ENCODE measurements around the gene TBC1D22A. TPM values are rescaled to one million over a fixed set of nuclear protein-coding genes. Genes with fewer than 3 reads are reported as not detected.

TBC1D22A gene
- total and polyA plus RNA-seq, 2 experiments from 2014 or later: 9.6 to 13.3 TPM

- TF ChIP-seq EZH2phosphoT487 (IDR thresholded peaks at IDR 0.05; ENCODE audit: unreplicated experiment) (no peak), JUNB (IDR thresholded peaks at IDR 0.05; ENCODE audit: unreplicated experiment) (no peak), NANOG (IDR thresholded peaks at IDR 0.05; ENCODE audit: borderline replicate concordance) (no peak)
Measured at GRCh38 chr22:46968359-46968740, 205.9 kb downstream of the TBC1D22A start (continued).

DNA sequence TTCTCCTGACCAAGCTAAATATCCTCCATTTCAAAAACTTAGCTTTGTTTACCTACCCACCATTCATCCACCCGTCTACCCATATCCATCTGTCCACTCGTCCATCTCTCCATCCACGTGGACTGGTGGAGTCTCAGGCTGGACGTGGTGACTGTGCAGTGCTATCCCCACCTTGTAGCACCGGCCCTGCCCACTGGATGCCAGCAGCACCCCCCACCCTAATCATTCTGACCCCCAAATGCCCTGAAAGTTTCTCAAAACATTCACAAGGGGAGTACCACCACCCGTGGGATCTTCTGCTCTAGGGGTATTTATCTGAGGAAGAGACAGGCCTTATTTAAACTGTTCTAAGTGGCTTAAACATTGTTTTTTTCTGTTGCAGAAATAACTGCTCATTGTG lies 206.4 kb downstream of the TBC1D22A start:
- H3K4me1 ChIP-seq (ENCODE audit: insufficient read depth): no peaks in the 10 kb centered on the region; the same call in 1 of the 2 replicates
- H3F3A ChIP-seq (replicated peaks; ENCODE audit: low read depth): no peaks in the 10 kb centered on the region
- H3K79me2 ChIP-seq (replicated peaks; ENCODE audit: insufficient read depth): peaks cover 11% of the 10 kb centered on the region; the same call in 1 of the 2 replicates
- H3K9me2 ChIP-seq (ENCODE audit: insufficient read depth): no peaks in the 10 kb centered on the region
- TF ChIP-seq JUNB (IDR thresholded peaks at IDR 0.05; ENCODE audit: unreplicated experiment) (no peak), POLR2AphosphoS5 (IDR thresholded peaks at IDR 0.05; ENCODE audit: low read depth) (no peak), EZH2phosphoT487 (IDR thresholded peaks at IDR 0.05; ENCODE audit: unreplicated experiment) (no peak), ZNF114 (CRISPR knock-in tag; IDR thresholded peaks at IDR 0.05) (no peak), EZH2 (IDR thresholded peaks at IDR 0.05; ENCODE audit: low read depth, unreplicated experiment) (no peak), CREB1 (CRISPR knock-in tag; IDR thresholded peaks at IDR 0.05; ENCODE audit: low read depth) (no peak), NANOG (IDR thresholded peaks at IDR 0.05; ENCODE audit: borderline replicate concordance) (no peak), STAT1 (IDR thresholded peaks at IDR 0.05; ENCODE audit: unreplicated experiment) (no peak), ZNF331 (CRISPR knock-in tag; IDR thresholded peaks at IDR 0.05; ENCODE audit: low read depth) (no peak), REST (IDR thresholded peaks at IDR 0.05; ENCODE audit: unreplicated experiment) (no peak)
- TF ChIP-seq, protein P1, sequence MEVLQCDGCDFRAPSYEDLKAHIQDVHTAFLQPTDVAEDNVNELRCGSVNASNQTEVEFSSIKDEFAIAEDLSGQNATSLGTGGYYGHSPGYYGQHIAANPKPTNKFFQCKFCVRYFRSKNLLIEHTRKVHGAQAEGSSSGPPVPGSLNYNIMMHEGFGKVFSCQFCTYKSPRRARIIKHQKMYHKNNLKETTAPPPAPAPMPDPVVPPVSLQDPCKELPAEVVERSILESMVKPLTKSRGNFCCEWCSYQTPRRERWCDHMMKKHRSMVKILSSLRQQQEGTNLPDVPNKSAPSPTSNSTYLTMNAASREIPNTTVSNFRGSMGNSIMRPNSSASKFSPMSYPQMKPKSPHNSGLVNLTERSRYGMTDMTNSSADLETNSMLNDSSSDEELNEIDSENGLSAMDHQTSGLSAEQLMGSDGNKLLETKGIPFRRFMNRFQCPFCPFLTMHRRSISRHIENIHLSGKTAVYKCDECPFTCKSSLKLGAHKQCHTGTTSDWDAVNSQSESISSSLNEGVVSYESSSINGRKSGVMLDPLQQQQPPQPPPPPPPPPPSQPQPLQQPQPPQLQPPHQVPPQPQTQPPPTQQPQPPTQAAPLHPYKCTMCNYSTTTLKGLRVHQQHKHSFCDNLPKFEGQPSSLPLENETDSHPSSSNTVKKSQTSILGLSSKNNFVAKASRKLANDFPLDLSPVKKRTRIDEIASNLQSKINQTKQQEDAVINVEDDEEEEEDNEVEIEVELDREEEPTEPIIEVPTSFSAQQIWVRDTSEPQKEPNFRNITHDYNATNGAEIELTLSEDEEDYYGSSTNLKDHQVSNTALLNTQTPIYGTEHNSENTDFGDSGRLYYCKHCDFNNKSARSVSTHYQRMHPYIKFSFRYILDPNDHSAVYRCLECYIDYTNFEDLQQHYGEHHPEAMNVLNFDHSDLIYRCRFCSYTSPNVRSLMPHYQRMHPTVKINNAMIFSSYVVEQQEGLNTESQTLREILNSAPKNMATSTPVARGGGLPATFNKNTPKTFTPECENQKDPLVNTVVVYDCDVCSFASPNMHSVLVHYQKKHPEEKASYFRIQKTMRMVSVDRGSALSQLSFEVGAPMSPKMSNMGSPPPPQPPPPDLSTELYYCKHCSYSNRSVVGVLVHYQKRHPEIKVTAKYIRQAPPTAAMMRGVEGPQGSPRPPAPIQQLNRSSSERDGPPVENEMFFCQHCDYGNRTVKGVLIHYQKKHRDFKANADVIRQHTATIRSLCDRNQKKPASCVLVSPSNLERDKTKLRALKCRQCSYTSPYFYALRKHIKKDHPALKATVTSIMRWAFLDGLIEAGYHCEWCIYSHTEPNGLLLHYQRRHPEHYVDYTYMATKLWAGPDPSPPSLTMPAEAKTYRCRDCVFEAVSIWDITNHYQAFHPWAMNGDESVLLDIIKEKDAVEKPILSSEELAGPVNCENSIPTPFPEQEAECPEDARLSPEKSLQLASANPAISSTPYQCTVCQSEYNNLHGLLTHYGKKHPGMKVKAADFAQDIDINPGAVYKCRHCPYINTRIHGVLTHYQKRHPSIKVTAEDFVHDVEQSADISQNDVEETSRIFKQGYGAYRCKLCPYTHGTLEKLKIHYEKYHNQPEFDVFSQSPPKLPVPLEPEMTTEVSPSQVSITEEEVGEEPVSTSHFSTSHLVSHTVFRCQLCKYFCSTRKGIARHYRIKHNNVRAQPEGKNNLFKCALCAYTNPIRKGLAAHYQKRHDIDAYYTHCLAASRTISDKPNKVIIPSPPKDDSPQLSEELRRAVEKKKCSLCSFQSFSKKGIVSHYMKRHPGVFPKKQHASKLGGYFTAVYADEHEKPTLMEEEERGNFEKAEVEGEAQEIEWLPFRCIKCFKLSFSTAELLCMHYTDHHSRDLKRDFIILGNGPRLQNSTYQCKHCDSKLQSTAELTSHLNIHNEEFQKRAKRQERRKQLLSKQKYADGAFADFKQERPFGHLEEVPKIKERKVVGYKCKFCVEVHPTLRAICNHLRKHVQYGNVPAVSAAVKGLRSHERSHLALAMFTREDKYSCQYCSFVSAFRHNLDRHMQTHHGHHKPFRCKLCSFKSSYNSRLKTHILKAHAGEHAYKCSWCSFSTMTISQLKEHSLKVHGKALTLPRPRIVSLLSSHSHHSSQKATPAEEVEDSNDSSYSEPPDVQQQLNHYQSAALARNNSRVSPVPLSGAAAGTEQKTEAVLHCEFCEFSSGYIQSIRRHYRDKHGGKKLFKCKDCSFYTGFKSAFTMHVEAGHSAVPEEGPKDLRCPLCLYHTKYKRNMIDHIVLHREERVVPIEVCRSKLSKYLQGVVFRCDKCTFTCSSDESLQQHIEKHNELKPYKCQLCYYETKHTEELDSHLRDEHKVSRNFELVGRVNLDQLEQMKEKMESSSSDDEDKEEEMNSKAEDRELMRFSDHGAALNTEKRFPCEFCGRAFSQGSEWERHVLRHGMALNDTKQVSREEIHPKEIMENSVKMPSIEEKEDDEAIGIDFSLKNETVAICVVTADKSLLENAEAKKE (CRISPR knock-in tag; IDR thresholded peaks at IDR 0.05): no peak
- TF ChIP-seq, protein P2, sequence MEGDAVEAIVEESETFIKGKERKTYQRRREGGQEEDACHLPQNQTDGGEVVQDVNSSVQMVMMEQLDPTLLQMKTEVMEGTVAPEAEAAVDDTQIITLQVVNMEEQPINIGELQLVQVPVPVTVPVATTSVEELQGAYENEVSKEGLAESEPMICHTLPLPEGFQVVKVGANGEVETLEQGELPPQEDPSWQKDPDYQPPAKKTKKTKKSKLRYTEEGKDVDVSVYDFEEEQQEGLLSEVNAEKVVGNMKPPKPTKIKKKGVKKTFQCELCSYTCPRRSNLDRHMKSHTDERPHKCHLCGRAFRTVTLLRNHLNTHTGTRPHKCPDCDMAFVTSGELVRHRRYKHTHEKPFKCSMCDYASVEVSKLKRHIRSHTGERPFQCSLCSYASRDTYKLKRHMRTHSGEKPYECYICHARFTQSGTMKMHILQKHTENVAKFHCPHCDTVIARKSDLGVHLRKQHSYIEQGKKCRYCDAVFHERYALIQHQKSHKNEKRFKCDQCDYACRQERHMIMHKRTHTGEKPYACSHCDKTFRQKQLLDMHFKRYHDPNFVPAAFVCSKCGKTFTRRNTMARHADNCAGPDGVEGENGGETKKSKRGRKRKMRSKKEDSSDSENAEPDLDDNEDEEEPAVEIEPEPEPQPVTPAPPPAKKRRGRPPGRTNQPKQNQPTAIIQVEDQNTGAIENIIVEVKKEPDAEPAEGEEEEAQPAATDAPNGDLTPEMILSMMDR (conservative IDR thresholded peaks at IDR 0.05; ENCODE audit: low read depth in 2 of 2): no peak
- TF ChIP-seq, protein P3, sequence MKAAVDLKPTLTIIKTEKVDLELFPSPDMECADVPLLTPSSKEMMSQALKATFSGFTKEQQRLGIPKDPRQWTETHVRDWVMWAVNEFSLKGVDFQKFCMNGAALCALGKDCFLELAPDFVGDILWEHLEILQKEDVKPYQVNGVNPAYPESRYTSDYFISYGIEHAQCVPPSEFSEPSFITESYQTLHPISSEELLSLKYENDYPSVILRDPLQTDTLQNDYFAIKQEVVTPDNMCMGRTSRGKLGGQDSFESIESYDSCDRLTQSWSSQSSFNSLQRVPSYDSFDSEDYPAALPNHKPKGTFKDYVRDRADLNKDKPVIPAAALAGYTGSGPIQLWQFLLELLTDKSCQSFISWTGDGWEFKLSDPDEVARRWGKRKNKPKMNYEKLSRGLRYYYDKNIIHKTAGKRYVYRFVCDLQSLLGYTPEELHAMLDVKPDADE (IDR thresholded peaks at IDR 0.05): no peak
- DNase-seq (ENCODE audit: low spot score): no peak
- H3K27me3 ChIP-seq (ENCODE audit: insufficient read depth): no peaks in the 10 kb centered on the region
- H3K4me1 Mint-ChIP-seq: peaks cover 31% of the 10 kb centered on the region
- no peaks in the 10 kb centered on the region for H3K36me3 Mint-ChIP-seq (ENCODE audit: low read depth)
- no peaks in the 10 kb centered on the region; the same call in 2 of the 3 replicates for H3K9me3 Mint-ChIP-seq
- H4K20me1 ChIP-seq (replicated peaks; ENCODE audit: insufficient read depth): no peaks in the 10 kb centered on the region; the same call in 1 of the 2 replicates
- H3K4me2 ChIP-seq: no peak overlapping the region
- H3K36me3 ChIP-seq (ENCODE audit: insufficient read depth): no peaks in the 10 kb centered on the region
- no peak overlapping the region for H2AFZ ChIP-seq
- no peak overlapping the region for H3K27ac ChIP-seq (ENCODE audit: low read depth)
- H3K4me3 ChIP-seq: no peak overlapping the region
- H3K4me3 Mint-ChIP-seq: no peak overlapping the region
- no peak overlapping the region; the same call in 1 of the 2 replicates for H3K27ac Mint-ChIP-seq
- H3K27me3 Mint-ChIP-seq (ENCODE audit: insufficient read depth, low read depth, poor library complexity): peaks cover 4% of the 10 kb centered on the region
- ATAC-seq: no peak
